Activated naive CD4-positive, alpha-beta T cell treated with anti-CD3 and anti-CD28 coated beads for 36 hours (primary cell): ENCODE results near the gene CADM1. TPM values are rescaled to one million over a fixed set of nuclear protein-coding genes. Genes with fewer than 3 reads are reported as not detected.

Experiments
- CTCF ChIA-PET: fragments of 350-600 bp; sonication (Branson Sonifier 250); formaldehyde crosslinking; loops from one replicate; lab custom pipeline; 2021; ENCODE audit warnings: antibody characterized with exemption; lab: Charles Lee
- DNase-seq: peaks from one replicate; pipeline ENCODE4 v3.0.0-alpha.2; 2020
- H3K27ac Mint-ChIP-seq: one replicate; pipeline ENCODE4 v1.8.0; 2021; ENCODE audit warnings: mild to moderate bottlenecking, mixed read lengths
- H3K27me3 Mint-ChIP-seq: one replicate; pipeline ENCODE4 v1.8.0; 2021; ENCODE audit warnings: low read depth, mixed read lengths
- H3K36me3 Mint-ChIP-seq: one replicate; pipeline ENCODE4 v1.8.0; 2021; ENCODE audit warnings: low read depth, mixed read lengths
- H3K4me1 Mint-ChIP-seq: one replicate; pipeline ENCODE4 v1.8.0; 2021; ENCODE audit warnings: low read depth, mixed read lengths
- H3K4me3 Mint-ChIP-seq: one replicate; pipeline ENCODE4 v1.8.0; 2021; ENCODE audit warnings: mild to moderate bottlenecking, moderate library complexity, mixed read lengths
- H3K9me3 Mint-ChIP-seq: one replicate; pipeline ENCODE4 v1.8.0; 2021; ENCODE audit warnings: mixed read lengths
- intact Hi-C: fragments of 100-400 bp; cut with micrococcal nuclease; formaldehyde crosslinking; loops from one replicate; pipeline ENCODE4 v1.15.1; 2023
- total RNA-seq, 2 experiments: library from RNA; stranded (reverse); gene quantifications; one replicate each; pipeline ENCODE4 v1.2.3, GENCODE V29; 2021

CADM1 gene
- total RNA-seq, 2 experiments from 2014 or later, result 0.24 TPM; not detected in 1

GRCh38 chr11:115185507-115185906, 318.7 kb downstream of the CADM1 start:
- intact Hi-C loops, result no loop called here
- DNase-seq, result no peak
- no peak overlapping the region for H3K27ac Mint-ChIP-seq
- CTCF ChIA-PET, result no interaction called here
- H3K27me3 Mint-ChIP-seq, result peaks cover 19% of the 10 kb centered on the region
- H3K9me3 Mint-ChIP-seq, result no peaks in the 10 kb centered on the region
- H3K4me3 Mint-ChIP-seq, result no peak overlapping the region
- no peaks in the 10 kb centered on the region for H3K36me3 Mint-ChIP-seq
- H3K4me1 Mint-ChIP-seq, result no peaks in the 10 kb centered on the region

DNA sequence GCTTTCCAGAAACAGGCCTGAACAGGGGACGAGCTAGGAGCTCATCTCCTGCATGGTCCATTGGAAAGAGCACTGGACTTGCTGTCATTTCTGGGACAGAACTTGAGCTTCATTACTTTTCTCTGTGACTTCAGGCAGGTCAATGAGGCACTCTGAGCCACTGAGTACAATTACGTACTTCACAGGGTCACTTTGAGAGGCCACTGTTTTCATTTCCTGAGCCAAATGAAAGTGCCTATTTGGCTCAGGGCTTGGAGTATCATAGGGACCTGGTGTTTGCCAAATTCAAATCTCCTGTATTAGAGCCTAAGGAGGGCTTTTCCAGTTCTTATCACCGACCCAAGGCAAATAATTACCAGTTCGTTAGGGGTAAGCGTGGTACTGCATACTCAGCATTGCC, 319.3 kb downstream of the CADM1 start:
- Mint-ChIP-seq H3K9me3 (no peaks in the 10 kb centered on the region), H3K27ac (no peak overlapping the region), H3K36me3 (no peaks in the 10 kb centered on the region), H3K27me3 (peaks cover 14% of the 10 kb centered on the region), H3K4me3 (no peak overlapping the region), H3K4me1 (no peaks in the 10 kb centered on the region)
- CTCF ChIA-PET, result no interaction called here
- DNase-seq, result no peak
- intact Hi-C loops, result no loop called here

- Mint-ChIP-seq H3K4me1 (no peaks in the 10 kb centered on the region), H3K4me3 (no peak overlapping the region), H3K27me3 (peaks cover 10% of the 10 kb centered on the region), H3K36me3 (no peaks in the 10 kb centered on the region), H3K9me3 (no peaks in the 10 kb centered on the region), H3K27ac (no peak overlapping the region)
- CTCF ChIA-PET, result interaction anchor here (0.7 kb wide), 1 partner anchor 99 kb away, joined by 3 read pairs; no protein-coding TSS in a partner anchor
- intact Hi-C loops, result no loop called here
- no peak for DNase-seq
These were observed 320.4 kb downstream of the CADM1 start for GRCh38 chr11:115183830-115184229.

DNA sequence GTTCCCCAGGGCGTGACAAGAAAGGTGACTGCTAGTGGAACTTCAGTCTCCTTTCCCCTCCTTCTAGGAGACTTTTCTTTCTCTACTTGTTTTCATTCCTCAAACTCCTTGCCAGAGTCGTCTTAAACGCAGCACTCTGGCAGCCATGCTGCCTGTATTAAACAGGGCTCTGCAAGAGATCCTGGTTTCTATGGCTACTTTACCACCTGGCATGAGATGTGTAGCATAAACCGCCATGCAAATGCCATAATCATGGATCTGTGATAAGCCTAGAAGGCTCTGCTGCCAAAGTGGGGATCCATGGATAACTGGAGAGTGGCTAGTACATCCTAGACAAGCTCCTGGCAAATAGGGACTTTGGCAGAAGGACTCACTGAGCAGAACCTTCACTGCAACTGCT, 321.1 kb downstream of the CADM1 start:
- Mint-ChIP-seq H3K4me1 (no peaks in the 10 kb centered on the region), H3K27me3 (peaks cover 6% of the 10 kb centered on the region), H3K4me3 (no peak overlapping the region), H3K36me3 (no peaks in the 10 kb centered on the region), H3K27ac (no peak overlapping the region), H3K9me3 (no peaks in the 10 kb centered on the region)
- intact Hi-C loops, result no loop called here
- CTCF ChIA-PET, result no interaction called here
- no peak for DNase-seq

DNA sequence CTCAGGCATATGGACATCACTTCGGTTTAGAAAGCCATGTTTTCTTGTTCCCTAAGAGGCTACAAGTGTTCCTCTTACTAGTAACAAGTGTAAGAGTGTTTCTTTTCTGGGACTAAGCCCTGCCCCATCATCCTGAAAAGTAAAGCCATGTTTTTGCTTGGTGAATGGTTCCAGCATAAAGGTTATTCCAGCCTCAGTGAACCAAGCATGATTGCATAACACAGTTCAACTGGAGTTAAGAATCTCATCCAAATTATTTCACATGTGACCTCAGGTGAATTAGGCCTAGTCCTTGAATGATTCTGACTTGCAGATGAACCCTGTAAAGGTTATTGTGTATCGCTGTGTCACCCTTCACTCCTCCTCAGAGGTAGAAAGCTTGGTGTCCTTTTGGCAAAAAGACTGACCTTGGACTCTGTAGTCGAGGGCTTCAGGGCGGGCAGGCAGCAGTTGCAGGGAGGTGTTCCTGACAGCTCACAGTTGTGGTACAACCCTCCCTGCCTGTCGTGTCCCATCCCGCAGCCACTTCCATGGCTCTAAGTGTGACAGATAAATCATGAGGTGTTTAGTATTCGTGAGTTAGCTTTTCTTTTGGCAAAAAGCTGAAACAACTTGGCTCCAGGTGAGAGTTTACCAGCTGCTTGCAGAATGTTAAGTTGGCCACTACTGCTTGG, 321.8 kb downstream of the CADM1 start:
- no peak overlapping the region for H3K4me3 Mint-ChIP-seq
- H3K4me1 Mint-ChIP-seq, result no peaks in the 10 kb centered on the region
- CTCF ChIA-PET, result no interaction called here
- H3K9me3 Mint-ChIP-seq, result no peaks in the 10 kb centered on the region
- H3K27me3 Mint-ChIP-seq, result peaks cover 5% of the 10 kb centered on the region
- no peak for DNase-seq
- intact Hi-C loops, result no loop called here
- H3K27ac Mint-ChIP-seq, result no peak overlapping the region
- no peaks in the 10 kb centered on the region for H3K36me3 Mint-ChIP-seq

DNA sequence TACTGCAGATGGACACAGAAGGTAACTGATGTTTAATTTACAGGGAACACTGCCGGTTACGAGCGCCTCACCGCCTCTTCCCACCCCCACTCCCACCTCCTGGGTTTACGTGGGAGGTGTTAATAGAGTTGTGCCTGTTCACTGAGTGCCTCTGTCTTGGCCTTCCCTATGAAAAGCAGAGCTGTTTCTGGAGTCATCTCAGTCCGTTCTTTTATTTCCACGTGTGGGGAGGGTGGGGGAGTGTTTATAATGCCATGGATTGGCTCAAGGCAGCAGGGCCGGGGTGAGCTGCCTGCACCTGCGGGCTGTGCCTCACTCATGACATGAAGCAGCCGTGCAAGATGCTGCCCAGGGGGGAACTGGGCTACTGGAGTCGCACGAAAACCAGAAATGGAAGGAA, 322.7 kb downstream of the CADM1 start:
- Mint-ChIP-seq H3K4me3 (no peak overlapping the region), H3K9me3 (no peaks in the 10 kb centered on the region), H3K27ac (no peak overlapping the region), H3K36me3 (no peaks in the 10 kb centered on the region), H3K4me1 (no peaks in the 10 kb centered on the region), H3K27me3 (peaks cover 2% of the 10 kb centered on the region)
- intact Hi-C loops, result no loop called here
- no peak for DNase-seq
- CTCF ChIA-PET, result interaction anchor here (0.6 to 1.4 kb wide), 2 partner anchors 12 to 273 kb away, joined by 3 read pairs; no protein-coding TSS in a partner anchor

DNA sequence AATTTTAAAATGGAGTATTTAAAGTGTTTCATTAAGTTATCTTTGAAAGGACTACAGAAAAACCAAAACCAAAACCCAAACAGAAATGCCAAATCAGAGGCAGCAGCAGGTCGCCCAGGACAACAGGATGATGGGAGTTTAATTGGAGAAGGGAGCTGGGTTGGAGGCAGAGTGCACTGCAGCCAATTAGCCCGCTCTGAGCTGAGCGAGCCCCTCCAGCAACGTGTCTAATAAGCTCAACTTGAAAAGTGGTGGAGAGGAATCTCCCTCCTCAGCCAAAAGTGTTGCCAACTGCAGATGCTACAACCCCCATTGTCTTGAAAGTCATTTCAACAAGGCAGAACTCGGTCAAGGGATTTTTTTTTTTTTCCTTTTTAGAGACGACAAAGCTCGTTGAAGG, 323.9 kb downstream of the CADM1 start:
- CTCF ChIA-PET, result interaction anchor here (1.4 kb wide), 1 partner anchor 11 kb away, joined by 3 read pairs; no protein-coding TSS in a partner anchor
- no peaks in the 10 kb centered on the region for H3K36me3 Mint-ChIP-seq
- DNase-seq, result no peak
- H3K27me3 Mint-ChIP-seq, result no peaks in the 10 kb centered on the region
- no peaks in the 10 kb centered on the region for H3K9me3 Mint-ChIP-seq
- H3K4me3 Mint-ChIP-seq, result no peak overlapping the region
- H3K4me1 Mint-ChIP-seq, result no peaks in the 10 kb centered on the region
- no peak overlapping the region for H3K27ac Mint-ChIP-seq
- intact Hi-C loops, result no loop called here

DNA sequence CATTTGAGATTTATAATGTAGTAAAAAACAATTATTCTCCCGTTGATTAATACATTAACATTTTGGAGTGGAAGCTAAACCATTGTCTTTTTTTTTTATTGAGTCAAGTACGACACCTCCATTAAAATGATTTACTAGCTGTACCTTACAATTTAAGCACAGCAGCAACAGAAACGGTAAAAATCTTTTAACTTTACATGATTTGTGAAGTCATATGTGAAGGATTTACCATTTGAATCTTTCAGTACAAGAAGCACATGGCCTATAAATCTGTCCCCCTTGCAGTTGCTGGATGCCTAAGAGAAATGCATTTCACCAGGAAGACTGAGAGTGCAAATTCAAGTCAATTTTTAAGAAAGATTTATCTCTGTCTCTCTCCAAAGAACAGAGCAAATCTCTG, 324.6 kb downstream of the CADM1 start:
- H3K4me1 Mint-ChIP-seq, result no peaks in the 10 kb centered on the region
- no peaks in the 10 kb centered on the region for H3K9me3 Mint-ChIP-seq

DNA sequence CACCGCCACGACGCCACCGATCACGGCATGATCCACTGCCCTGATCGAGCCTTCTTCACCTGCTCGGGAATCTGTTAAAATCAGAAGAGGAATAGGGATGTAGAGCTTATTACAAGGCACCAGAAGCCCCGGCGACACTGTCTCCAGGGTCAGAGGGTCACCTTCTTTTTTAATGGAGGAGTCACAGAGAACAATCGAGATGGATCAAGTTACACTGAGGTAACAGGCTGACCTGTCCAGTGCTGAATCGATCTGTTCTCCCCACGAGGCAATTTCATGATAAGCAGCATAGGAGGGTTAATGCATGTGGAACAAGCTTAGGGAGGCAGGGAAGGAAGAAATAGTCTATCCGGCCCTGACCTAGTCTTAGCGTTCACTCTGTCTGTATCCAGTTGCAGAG, 325.5 kb downstream of the CADM1 start:
- no peaks in the 10 kb centered on the region for H3K4me1 Mint-ChIP-seq
- no peaks in the 10 kb centered on the region for H3K9me3 Mint-ChIP-seq
- no peaks in the 10 kb centered on the region for H3K36me3 Mint-ChIP-seq
- no peaks in the 10 kb centered on the region for H3K27me3 Mint-ChIP-seq
- no peak for DNase-seq
- H3K27ac Mint-ChIP-seq, result no peak overlapping the region
- CTCF ChIA-PET, result interaction anchor here (0.6 kb wide), 1 partner anchor 17 kb away, joined by 3 read pairs; no protein-coding TSS in a partner anchor
- intact Hi-C loops, result no loop called here
- no peak overlapping the region for H3K4me3 Mint-ChIP-seq

More for the DNA sequence above, 324.6 kb downstream of the CADM1 start:
- H3K27me3 Mint-ChIP-seq, result no peaks in the 10 kb centered on the region
- H3K4me3 Mint-ChIP-seq, result no peak overlapping the region
- CTCF ChIA-PET, result interaction anchor here (0.6 kb wide), 1 partner anchor 65 kb away, joined by 3 read pairs; no protein-coding TSS in a partner anchor
- intact Hi-C loops, result no loop called here
- no peaks in the 10 kb centered on the region for H3K36me3 Mint-ChIP-seq
- DNase-seq, result no peak
- no peak overlapping the region for H3K27ac Mint-ChIP-seq

DNA sequence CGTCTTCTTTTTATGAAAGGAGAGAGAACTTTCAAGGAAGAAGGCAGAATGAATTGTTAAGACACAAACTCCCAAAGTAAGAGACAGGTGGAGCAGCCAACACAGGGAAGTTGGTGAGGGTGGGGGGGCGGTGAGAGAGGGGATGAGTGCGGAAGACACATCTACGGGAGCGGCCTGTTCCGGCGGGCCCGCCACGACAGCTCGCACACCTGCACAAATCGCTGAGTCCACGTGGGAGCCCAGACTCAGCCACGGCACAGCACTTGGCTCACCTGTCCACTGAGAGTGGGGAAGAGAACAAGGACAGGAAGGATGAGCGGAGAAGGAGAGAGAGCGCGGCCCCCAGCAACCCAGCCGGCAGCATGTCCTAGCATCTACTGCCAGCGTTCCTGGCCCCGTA, 331.1 kb downstream of the CADM1 start:
- intact Hi-C loops, result no loop called here
- H3K27ac Mint-ChIP-seq, result no peak overlapping the region
- H3K36me3 Mint-ChIP-seq, result no peaks in the 10 kb centered on the region
- H3K9me3 Mint-ChIP-seq, result no peaks in the 10 kb centered on the region
- H3K27me3 Mint-ChIP-seq, result no peaks in the 10 kb centered on the region
- no peaks in the 10 kb centered on the region for H3K4me1 Mint-ChIP-seq
- DNase-seq, result no peak
- no peak overlapping the region for H3K4me3 Mint-ChIP-seq
- CTCF ChIA-PET, result no interaction called here

DNA sequence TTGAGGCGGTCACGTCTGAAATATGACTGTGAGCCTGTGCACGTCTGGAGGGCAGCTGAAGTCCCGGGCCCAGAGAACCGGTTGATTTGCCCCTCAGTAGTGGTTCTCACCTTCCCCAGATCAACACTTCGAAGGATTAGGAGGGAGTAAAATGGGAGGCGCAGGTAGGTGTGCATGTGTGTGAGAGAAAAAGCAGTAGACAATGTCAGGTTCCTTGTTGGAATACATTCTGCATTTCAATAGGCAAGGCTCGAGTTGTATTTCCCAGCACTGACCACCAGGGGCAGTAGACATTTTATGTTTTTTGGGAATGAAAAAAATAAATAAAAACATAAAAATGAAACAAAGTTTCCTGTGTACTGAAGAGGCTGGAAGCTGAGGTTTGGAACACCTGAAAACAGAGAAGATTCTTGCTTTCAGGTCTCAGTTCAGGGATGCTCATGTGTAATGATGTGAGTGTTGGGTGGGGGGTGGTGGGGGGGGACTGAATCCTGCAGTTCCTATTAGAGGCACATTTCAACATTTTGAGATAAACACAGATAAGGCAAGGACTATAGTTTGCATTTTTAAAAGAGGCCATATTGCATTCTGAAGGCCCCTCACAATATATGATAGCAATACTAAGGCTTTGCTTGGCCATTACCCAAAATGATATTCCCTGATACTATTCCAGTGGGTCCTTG, 333.9 kb downstream of the CADM1 start:
- Mint-ChIP-seq H3K9me3 (no peaks in the 10 kb centered on the region), H3K4me1 (no peaks in the 10 kb centered on the region), H3K4me3 (no peak overlapping the region), H3K36me3 (no peaks in the 10 kb centered on the region), H3K27me3 (no peaks in the 10 kb centered on the region), H3K27ac (no peak overlapping the region)
- intact Hi-C loops, result loop anchor here (1.0 kb wide), 1 partner anchor 38 kb away; no protein-coding TSS in a partner anchor
- CTCF ChIA-PET, result interaction anchor here (1.4 kb wide), 1 partner anchor 11 kb away, joined by 3 read pairs; no protein-coding TSS in a partner anchor
- DNase-seq, result peak; percentile 31

- Mint-ChIP-seq H3K36me3 (no peaks in the 10 kb centered on the region), H3K27me3 (peaks cover 3% of the 10 kb centered on the region), H3K4me1 (no peaks in the 10 kb centered on the region), H3K27ac (no peak overlapping the region), H3K4me3 (no peak overlapping the region), H3K9me3 (no peaks in the 10 kb centered on the region)
- intact Hi-C loops, result no loop called here
- no peak for DNase-seq
- CTCF ChIA-PET, result interaction anchor here (0.9 to 1.4 kb wide), 3 partner anchors 12 to 100 kb away, joined by 3 read pairs; no protein-coding TSS in a partner anchor
These were observed 335.0 kb downstream of the CADM1 start for GRCh38 chr11:115169251-115169650.
